Calu3 (cell line): ENCODE data around the gene SWSAP1. TPM values are rescaled to one million over a fixed set of nuclear protein-coding genes. Genes with fewer than 3 reads are reported as not detected.

Source experiments
- BruUV-seq: library from RNA; stranded (reverse); fragments of 400-500 nt; replicated peaks from 2 replicates; lab custom pipeline; 2021; lab: Mats Ljungman, UMichigan
- CTCF ChIA-PET: fragments of 300-600 bp; sonication (Branson Sonifier 250); formaldehyde crosslinking; loops from one replicate; lab custom pipeline; 2022; ENCODE audit warnings: antibody characterized with exemption; lab: Charles Lee
- DNase-seq: peaks from one replicate; pipeline ENCODE4 v3.0.0; 2022
- H3K27ac Mint-ChIP-seq: one replicate; pipeline ENCODE4 v1.8.0; 2022; ENCODE audit warnings: mixed read lengths; ENCODE audit not compliant: unreplicated experiment
- H3K27me3 Mint-ChIP-seq: one replicate; pipeline ENCODE4 v1.8.0; 2022; ENCODE audit warnings: mixed read lengths; ENCODE audit not compliant: unreplicated experiment
- H3K36me3 Mint-ChIP-seq: one replicate; pipeline ENCODE4 v1.8.0; 2022; ENCODE audit warnings: mild to moderate bottlenecking, moderate library complexity, mixed read lengths; ENCODE audit not compliant: insufficient read depth, unreplicated experiment
- H3K4me1 Mint-ChIP-seq: one replicate; pipeline ENCODE4 v1.8.0; 2022; ENCODE audit warnings: mild to moderate bottlenecking, low read depth, mixed read lengths; ENCODE audit not compliant: unreplicated experiment
- H3K4me3 Mint-ChIP-seq: one replicate; pipeline ENCODE4 v1.8.0; 2022; ENCODE audit warnings: mild to moderate bottlenecking, low read depth, moderate library complexity, mixed read lengths; ENCODE audit not compliant: unreplicated experiment
- H3K9me3 Mint-ChIP-seq: one replicate; pipeline ENCODE4 v1.8.0; 2022; ENCODE audit warnings: low read depth, mixed read lengths; ENCODE audit not compliant: unreplicated experiment
- intact Hi-C: fragments of 100-400 bp; cut with micrococcal nuclease; formaldehyde crosslinking; loops from one replicate; pipeline ENCODE4 v1.10.0; 2022; ENCODE audit not compliant: unreplicated experiment
- total RNA-seq: library from RNA; stranded (reverse); gene quantifications from 2 replicates; pipeline ENCODE4 v1.2.3, GENCODE V29; 2022
- TF ChIP-seq, protein P1 (sequence below): fragments of 200-600 bp; IDR thresholded peaks from one replicate; pipeline ENCODE4 v1.8.0; 2022; ENCODE audit warnings: antibody characterized with exemption; ENCODE audit not compliant: unreplicated experiment

The SWSAP1 gene
- total RNA-seq, 1 experiment from 2014 or later, result 1.7 TPM

DNA sequence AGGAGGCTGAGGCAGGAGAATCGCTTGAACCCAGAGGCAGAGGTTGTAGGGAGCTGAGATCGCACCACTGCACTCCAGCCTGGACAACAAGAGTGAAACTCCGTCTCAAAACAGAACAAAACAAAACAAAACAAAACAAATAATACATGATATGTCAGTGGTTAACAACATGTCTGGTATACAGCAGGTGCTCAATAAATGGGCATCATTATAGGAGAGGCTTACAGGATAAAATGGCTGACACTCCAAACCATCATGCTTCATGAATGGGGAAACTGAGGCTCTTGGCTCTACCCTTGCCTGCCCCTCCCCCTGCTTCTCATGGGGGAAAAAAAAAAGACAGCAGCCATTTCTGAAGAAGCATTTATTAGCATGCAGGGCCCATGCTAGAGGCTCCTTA, 32.0 kb upstream of the SWSAP1 start:
- DNase-seq, result no peak
- BruUV-seq, result no TSS peak
- Mint-ChIP-seq H3K27me3 (no peaks in the 10 kb centered on the region), H3K4me1 (peaks cover 9% of the 10 kb centered on the region), H3K9me3 (no peaks in the 10 kb centered on the region), H3K36me3 (peaks cover 46% of the 10 kb centered on the region), H3K4me3 (no peak overlapping the region), H3K27ac (no peak overlapping the region)
- intact Hi-C loops, result no loop called here
- CTCF ChIA-PET, result no interaction called here
- TF ChIP-seq, protein P1, sequence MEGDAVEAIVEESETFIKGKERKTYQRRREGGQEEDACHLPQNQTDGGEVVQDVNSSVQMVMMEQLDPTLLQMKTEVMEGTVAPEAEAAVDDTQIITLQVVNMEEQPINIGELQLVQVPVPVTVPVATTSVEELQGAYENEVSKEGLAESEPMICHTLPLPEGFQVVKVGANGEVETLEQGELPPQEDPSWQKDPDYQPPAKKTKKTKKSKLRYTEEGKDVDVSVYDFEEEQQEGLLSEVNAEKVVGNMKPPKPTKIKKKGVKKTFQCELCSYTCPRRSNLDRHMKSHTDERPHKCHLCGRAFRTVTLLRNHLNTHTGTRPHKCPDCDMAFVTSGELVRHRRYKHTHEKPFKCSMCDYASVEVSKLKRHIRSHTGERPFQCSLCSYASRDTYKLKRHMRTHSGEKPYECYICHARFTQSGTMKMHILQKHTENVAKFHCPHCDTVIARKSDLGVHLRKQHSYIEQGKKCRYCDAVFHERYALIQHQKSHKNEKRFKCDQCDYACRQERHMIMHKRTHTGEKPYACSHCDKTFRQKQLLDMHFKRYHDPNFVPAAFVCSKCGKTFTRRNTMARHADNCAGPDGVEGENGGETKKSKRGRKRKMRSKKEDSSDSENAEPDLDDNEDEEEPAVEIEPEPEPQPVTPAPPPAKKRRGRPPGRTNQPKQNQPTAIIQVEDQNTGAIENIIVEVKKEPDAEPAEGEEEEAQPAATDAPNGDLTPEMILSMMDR, result no peak

DNA sequence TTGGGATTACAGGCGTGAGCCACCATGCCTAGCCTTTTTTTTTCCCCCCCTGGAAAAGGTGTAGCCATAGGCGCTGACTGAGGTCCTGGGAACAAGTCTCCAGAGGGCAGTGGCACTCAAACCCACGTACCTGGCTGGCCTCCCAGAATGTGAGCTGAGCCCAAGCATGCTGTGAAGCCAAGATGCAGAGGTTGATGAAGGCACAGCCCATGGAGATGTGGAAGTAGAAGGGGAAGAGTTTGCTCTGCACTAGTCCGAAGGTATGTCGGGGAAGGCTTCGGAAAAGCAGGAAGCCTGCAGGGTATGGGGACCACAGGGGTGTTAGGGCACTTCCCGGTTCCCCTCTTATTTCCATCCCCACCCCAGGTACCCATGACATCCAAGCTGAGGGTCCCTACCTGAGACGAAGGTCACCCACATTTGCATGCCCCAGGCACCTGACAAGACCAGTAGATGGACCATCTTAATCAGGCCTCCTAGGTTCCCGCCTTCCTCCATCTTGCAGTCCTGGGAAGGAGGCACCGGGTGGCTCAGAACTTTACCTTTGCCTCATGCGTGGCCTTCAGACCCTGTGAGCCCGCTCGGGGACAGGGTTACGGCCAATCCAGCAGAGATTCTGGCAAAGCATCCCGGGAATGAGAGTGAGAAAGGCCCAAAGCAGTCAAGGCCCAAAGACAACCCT, 29.2 kb upstream of the SWSAP1 start:
- Mint-ChIP-seq H3K36me3 (peaks cover 37% of the 10 kb centered on the region), H3K9me3 (no peaks in the 10 kb centered on the region), H3K27me3 (no peaks in the 10 kb centered on the region), H3K4me3 (peak overlapping the region; percentile 94), H3K27ac (peak overlapping the region; percentile 98), H3K4me1 (peaks cover 15% of the 10 kb centered on the region)
- BruUV-seq, result no TSS peak
- TF ChIP-seq, protein P1, result no peak
- no peak for DNase-seq
- CTCF ChIA-PET, result interaction anchor here (1.4 kb wide), 1 partner anchor 51 kb away, joined by 5 read pairs; no protein-coding TSS in a partner anchor
- intact Hi-C loops, result no loop called here

DNA sequence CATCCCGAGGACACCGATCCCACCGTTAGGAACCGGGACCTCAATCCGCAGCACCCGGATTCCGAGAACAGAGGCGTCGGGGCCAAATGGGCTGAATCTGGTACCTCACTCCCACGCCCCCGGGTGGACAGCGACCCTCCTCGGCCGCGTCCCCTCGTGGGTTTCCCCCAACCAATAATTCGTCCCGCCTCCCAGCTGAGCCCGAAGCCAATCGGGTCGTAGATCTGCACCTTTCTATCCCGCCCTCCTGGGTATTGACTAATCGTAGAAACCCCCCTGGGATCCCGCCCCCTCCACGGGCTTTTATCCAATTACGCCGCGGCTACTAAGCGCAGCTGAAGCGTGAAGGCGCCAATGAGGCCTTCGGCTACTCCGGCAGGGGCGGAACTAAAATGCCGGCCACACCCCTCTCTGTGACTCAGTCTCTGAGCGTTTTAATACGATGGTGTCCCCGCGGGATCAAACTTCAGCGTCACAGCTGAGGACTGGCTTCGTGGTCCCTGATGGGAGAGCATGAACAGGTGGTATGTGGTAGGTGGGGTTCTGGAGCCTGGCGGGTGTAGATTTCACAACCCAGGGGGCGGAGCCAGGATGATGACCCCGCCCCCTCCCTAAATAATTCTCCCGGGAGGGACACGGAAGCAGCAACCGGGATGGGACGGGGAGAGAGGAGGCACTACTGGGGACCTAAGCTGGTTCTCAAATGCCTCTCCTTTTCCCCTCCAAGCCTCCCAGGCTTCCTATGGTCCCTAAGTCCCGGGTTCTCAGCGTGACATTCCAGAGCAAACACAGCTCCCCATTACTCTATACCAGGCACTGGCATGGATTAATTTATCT, 28.1 kb upstream of the SWSAP1 start, which contains the start of the genes CCDC159 and TMEM205:
CCDC159 (plus strand) TSS at position 416 of the 837 bp plus-strand sequence; CDS start at position 504, 88 bp downstream.
TMEM205 (minus strand) TSS at position 165 of the 837 bp plus-strand sequence. CDS start 649 bp downstream, outside the sequence.
- Mint-ChIP-seq H3K9me3 (no peaks in the 10 kb centered on the region), H3K4me1 (peaks cover 15% of the 10 kb centered on the region), H3K36me3 (peaks cover 37% of the 10 kb centered on the region), H3K27me3 (no peaks in the 10 kb centered on the region), H3K27ac (peak within 1 kb of the TSS; percentile 98), H3K4me3 (peak within 1 kb of the TSS; percentile 94)
- DNase-seq, result peak; percentile 95
- TF ChIP-seq, protein P1, result no peak
- intact Hi-C loops, result no loop called here
- CTCF ChIA-PET, result interaction anchor here (0.5 to 1.4 kb wide), 7 partner anchors 23 to 262 kb away, joined by 3 to 6 read pairs (median 3); partner anchors contain the start of genes ODAD3 and PRKCSH
- no TSS peak for BruUV-seq

DNA sequence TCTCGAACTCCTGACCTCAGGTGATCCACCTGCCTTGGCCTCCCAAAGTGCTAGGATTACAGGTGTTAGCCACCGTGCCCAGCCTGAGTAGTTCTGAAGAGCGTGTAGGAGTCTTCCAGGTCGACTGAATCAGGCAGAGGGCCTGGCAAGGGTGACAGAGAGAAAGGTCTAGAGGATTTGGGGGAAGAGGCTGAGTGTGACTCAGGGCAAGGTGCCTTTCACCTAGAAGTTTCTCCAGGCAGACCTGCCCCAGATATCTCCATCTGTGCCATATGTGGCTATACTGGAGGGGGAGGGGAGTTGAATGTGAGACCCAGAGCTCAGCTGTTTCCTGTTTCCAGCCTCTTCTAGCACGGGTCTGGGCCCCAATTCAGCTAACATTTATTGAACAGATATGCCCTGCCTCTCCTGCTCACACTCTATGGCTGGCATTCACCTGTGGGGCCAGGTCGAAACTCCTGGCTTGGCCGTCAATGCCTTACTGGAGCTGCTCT, 26.9 kb upstream of the SWSAP1 start:
- CTCF ChIA-PET, result interaction anchor here (1.2 kb wide), 1 partner anchor 27 kb away, joined by 3 read pairs; no protein-coding TSS in a partner anchor
- TF ChIP-seq, protein P1, result no peak
- peaks cover 32% of the 10 kb centered on the region for H3K36me3 Mint-ChIP-seq
- H3K4me1 Mint-ChIP-seq, result peaks cover 15% of the 10 kb centered on the region
- no peak overlapping the region for H3K4me3 Mint-ChIP-seq
- no TSS peak for BruUV-seq
- H3K9me3 Mint-ChIP-seq, result no peaks in the 10 kb centered on the region
- H3K27ac Mint-ChIP-seq, result no peak overlapping the region
- DNase-seq, result no peak
- no peaks in the 10 kb centered on the region for H3K27me3 Mint-ChIP-seq
- intact Hi-C loops, result no loop called here
